HEK293 (cell line): ENCODE results near the gene SLC66A1.

Experiments used
- CTCF ChIA-PET: fragments of 350-600 bp; formaldehyde crosslinking; extraction: SDS; loops from one replicate; lab custom pipeline; 2021; ENCODE audit warnings: antibody characterized with exemption; lab: Yijun Ruan, JAX
- POLR2A ChIA-PET: fragments of 300-600 bp; formaldehyde crosslinking; extraction: SDS; loops from one replicate; lab custom pipeline; 2020; ENCODE audit warnings: antibody characterized with exemption, inconsistent platforms; lab: Yijun Ruan, JAX
- H3K27ac ChIP-seq: fragments of 200-500 bp; sonication (Bioruptor generic); 2 replicates; pipeline ENCODE4 v1.5.1; 2014; ENCODE audit warnings: low read depth, low read length, control low read depth, inconsistent platforms; ENCODE audit errors: extremely low read depth
- H3K36me3 ChIP-seq, 2 experiments: fragments of 200-500 bp in 1 of 2; sonication (Bioruptor generic) in 1 of 2; 1 replicate in 1 of 2; 2 replicates in 1 of 2; pipeline ENCODE4 v1.5.1; 2014 to 2017; ENCODE audit warnings: inconsistent platforms in 2 of 2, low read length in 2 of 2; ENCODE audit not compliant: control insufficient read depth in 2 of 2, insufficient read depth in 1 of 2
- H3K4me1 ChIP-seq: fragments of 200-500 bp; sonication (Bioruptor generic); 2 replicates; pipeline ENCODE4 v1.5.1; 2014; ENCODE audit warnings: mild to moderate bottlenecking, low read length, inconsistent platforms; ENCODE audit not compliant: control insufficient read depth, insufficient read depth
- H3K4me3 ChIP-seq: 2 replicates; pipeline ENCODE4 v1.5.1; 2011; ENCODE audit warnings: low read depth, mild to moderate bottlenecking, control low read depth, low read length, moderate library complexity
- H3K9me3 ChIP-seq: fragments of 200-500 bp; sonication (Bioruptor generic); 2 replicates; pipeline ENCODE4 v1.5.1; 2014; ENCODE audit warnings: low read depth, low read length, inconsistent platforms; ENCODE audit not compliant: control insufficient read depth, insufficient read depth
- CTCF ChIP-seq: fragments of 450-650 bp; formaldehyde crosslinking; IDR thresholded peaks from 2 replicates; pipeline ENCODE4 v1.5.1; 2016; ENCODE audit warnings: missing biosample characterization, missing genetic modification characterization
- GLI2 ChIP-seq: fragments of 450-650 bp; formaldehyde crosslinking; IDR thresholded peaks from 2 replicates; pipeline ENCODE4; 2017; ENCODE audit warnings: missing biosample characterization, missing genetic modification characterization, low read depth, borderline replicate concordance
- HIC1 ChIP-seq: fragments of 450-650 bp; formaldehyde crosslinking; IDR thresholded peaks from 2 replicates; pipeline ENCODE4 v1.5.1; 2016; ENCODE audit warnings: missing biosample characterization, missing genetic modification characterization
- HOXA7 ChIP-seq: sonication (generic); formaldehyde crosslinking; IDR thresholded peaks from 2 replicates; pipeline ENCODE4 v1.8.1; 2022; ENCODE audit warnings: missing genetic modification reagents, borderline replicate concordance
- HOXD13 ChIP-seq: sonication (generic); formaldehyde crosslinking; IDR thresholded peaks from 2 replicates; pipeline ENCODE4 v1.8.0; 2022; ENCODE audit warnings: missing genetic modification reagents, borderline replicate concordance
- MZF1 ChIP-seq: fragments of 450-650 bp; formaldehyde crosslinking; IDR thresholded peaks from 2 replicates; pipeline ENCODE4 v1.5.1; 2017; ENCODE audit warnings: missing biosample characterization, missing genetic modification characterization, borderline replicate concordance
- PRDM10 ChIP-seq: fragments of 450-650 bp; formaldehyde crosslinking; IDR thresholded peaks from 2 replicates; pipeline ENCODE4 v1.5.1; 2016; ENCODE audit warnings: missing biosample characterization, missing genetic modification characterization
- PRDM4 ChIP-seq: fragments of 450-650 bp; formaldehyde crosslinking; IDR thresholded peaks from 2 replicates; pipeline ENCODE4 v1.5.1; 2017; ENCODE audit warnings: missing biosample characterization, missing genetic modification characterization
- SETDB1 ChIP-seq: IDR thresholded peaks from one replicate; pipeline ENCODE4 v1.6.1; 2017; ENCODE audit warnings: mild to moderate bottlenecking, low read length, moderate library complexity, mixed read lengths; ENCODE audit not compliant: insufficient read length
- SP2 ChIP-seq: fragments of 450-650 bp; formaldehyde crosslinking; IDR thresholded peaks from 2 replicates; pipeline ENCODE4 v1.5.1; 2016; ENCODE audit warnings: missing biosample characterization, missing genetic modification characterization
- ZNF184 ChIP-seq: fragments of 450-650 bp; IDR thresholded peaks from 2 replicates; pipeline ENCODE4 v1.5.1; 2018; ENCODE audit warnings: missing biosample characterization, mild to moderate bottlenecking, missing genetic modification characterization
- ZNF19 ChIP-seq: fragments of 450-650 bp; formaldehyde crosslinking; IDR thresholded peaks from 2 replicates; pipeline ENCODE4; 2016; ENCODE audit warnings: missing biosample characterization, missing genetic modification characterization, low read depth
- ZNF292 ChIP-seq: fragments of 450-650 bp; formaldehyde crosslinking; IDR thresholded peaks from 2 replicates; pipeline ENCODE4 v1.5.1; 2016; ENCODE audit warnings: low read depth, missing biosample characterization, missing genetic modification characterization, borderline replicate concordance
- ZNF335 ChIP-seq: fragments of 450-650 bp; formaldehyde crosslinking; conservative IDR thresholded peaks from 2 replicates; pipeline ENCODE4 v1.5.1; 2016; ENCODE audit warnings: missing biosample characterization, missing genetic modification characterization
- ZNF366 ChIP-seq: fragments of 450-650 bp; formaldehyde crosslinking; conservative IDR thresholded peaks from 2 replicates; pipeline ENCODE4 v1.5.1; 2016; ENCODE audit warnings: missing biosample characterization, missing genetic modification characterization
- ZNF449 ChIP-seq: fragments of 450-650 bp; formaldehyde crosslinking; IDR thresholded peaks from 2 replicates; pipeline ENCODE4 v1.5.1; 2017; ENCODE audit warnings: missing biosample characterization, mild to moderate bottlenecking, missing genetic modification characterization, moderate library complexity
- ZNF624 ChIP-seq: fragments of 450-650 bp; formaldehyde crosslinking; IDR thresholded peaks from 2 replicates; pipeline ENCODE4 v1.5.1; 2017; ENCODE audit warnings: missing biosample characterization, missing genetic modification characterization
- ZNF639 ChIP-seq: fragments of 450-650 bp; formaldehyde crosslinking; IDR thresholded peaks from 2 replicates; pipeline ENCODE4 v1.5.1; 2016; ENCODE audit warnings: missing biosample characterization, missing genetic modification characterization
- ZNF843 ChIP-seq: fragments of 450-650 bp; formaldehyde crosslinking; IDR thresholded peaks from 2 replicates; pipeline ENCODE4 v1.5.1; 2016; ENCODE audit warnings: missing biosample characterization, missing genetic modification characterization

SLC66A1 gene

GRCh38 chr1:19368050-19368449 is 55.9 kb downstream of the SLC66A1 start (continued):
- TF ChIP-seq PRDM4 (tag by site-specific recombination) (no peak), HIC1 (tag by site-specific recombination) (no peak), ZNF184 (tag by site-specific recombination) (no peak), SETDB1 (no peak), PRDM10 (tag by site-specific recombination) (no peak), ZNF449 (tag by site-specific recombination) (no peak), HOXD13 (CRISPR knock-in tag) (no peak), ZNF366 (tag by site-specific recombination) (no peak)

GRCh38 chr1:19368964-19369363 is 56.8 kb downstream of the SLC66A1 start:
- Histone ChIP-seq H3K4me1 (no peaks in the 10 kb centered on the region), H3K9me3 (no peaks in the 10 kb centered on the region), H3K4me3 (no peak overlapping the region), H3K27ac (no peak overlapping the region), H3K36me3 (peaks cover 4 to 35% of the 10 kb centered on the region in 2 experiments; a peak in 2 of 3 replicates)
- POLR2A ChIA-PET: no interaction called here
- CTCF ChIA-PET: interaction anchor here (0.7 kb wide), 1 partner anchor 739 kb away, joined by 4 read pairs; no protein-coding TSS in a partner anchor
- no peak for TF ChIP-seq HOXA7
- no peak for TF ChIP-seq SP2 (tag by site-specific recombination)
- TF ChIP-seq MZF1 (tag by site-specific recombination): no peak

GRCh38 chr1:19369396-19370090 is 57.4 kb downstream of the SLC66A1 start:
- Histone ChIP-seq H3K27ac (no peak overlapping the region), H3K9me3 (no peaks in the 10 kb centered on the region), H3K4me1 (no peaks in the 10 kb centered on the region), H3K4me3 (no peak overlapping the region), H3K36me3 (peaks cover 4 to 40% of the 10 kb centered on the region in 2 experiments; a peak in 2 of 3 replicates)
- POLR2A ChIA-PET: no interaction called here
- CTCF ChIA-PET: no interaction called here
- TF ChIP-seq ZNF335: no peak
- no peak for TF ChIP-seq CTCF (tag by site-specific recombination)
- TF ChIP-seq ZNF292 (tag by site-specific recombination): no peak
- no peak for TF ChIP-seq ZNF624 (tag by site-specific recombination)
- no peak for TF ChIP-seq ZNF19 (tag by site-specific recombination)
- no peak for TF ChIP-seq ZNF639 (tag by site-specific recombination)
- no peak for TF ChIP-seq GLI2
- no peak for TF ChIP-seq ZNF843 (tag by site-specific recombination)
